ENCODE data around the gene FYN.

Gene FYN

GRCh38 chr6:111663692-111664564, 209.3 kb downstream of the FYN start:
- Histone ChIP-seq H3K9me3 (ENCODE audit: insufficient read depth, low read length) (no peaks in the 10 kb centered on the region), H3K4me2 (ENCODE audit: low read depth, low read length, poor library complexity, severe bottlenecking) (no peak overlapping the region), H3K36me3 (ENCODE audit: low read length) (no peaks in the 10 kb centered on the region), H4K20me1 (ENCODE audit: low read depth, low read length) (no peaks in the 10 kb centered on the region), H2AFZ (ENCODE audit: low read depth, low read length, severe bottlenecking) (no peak overlapping the region), H3K9me2 (replicated peaks; ENCODE audit: insufficient read depth, low read length) (no peaks in the 10 kb centered on the region), H3K9ac (ENCODE audit: low read length) (no peak overlapping the region), H3K27me3 (ENCODE audit: low read length) (no peaks in the 10 kb centered on the region), H3K27ac (ENCODE audit: low read depth, low read length) (no peak overlapping the region), H3K4me3 (ENCODE audit: insufficient read depth, low read length, poor library complexity, severe bottlenecking) (no peak overlapping the region), H3K79me2 (ENCODE audit: insufficient read depth, low read length) (no peaks in the 10 kb centered on the region), H3F3A (ENCODE audit: insufficient read depth) (no peaks in the 10 kb centered on the region)
- TF ChIP-seq EZH2phosphoT487 (conservative IDR thresholded peaks at IDR 0.05; ENCODE audit: low read length) (no peak), CTCF (IDR thresholded peaks at IDR 0.05; ENCODE audit: insufficient read depth, low read length, poor library complexity, severe bottlenecking) (no peak)

- Histone ChIP-seq H2AFZ (ENCODE audit: low read depth, low read length, severe bottlenecking) (no peak overlapping the region), H3K4me3 (ENCODE audit: insufficient read depth, low read length, poor library complexity, severe bottlenecking) (no peak overlapping the region), H3K27me3 (ENCODE audit: low read length) (no peaks in the 10 kb centered on the region), H4K20me1 (ENCODE audit: low read depth, low read length) (no peaks in the 10 kb centered on the region), H3K9me2 (replicated peaks; ENCODE audit: insufficient read depth, low read length) (no peaks in the 10 kb centered on the region), H3K9ac (ENCODE audit: low read length) (no peak overlapping the region), H3K36me3 (ENCODE audit: low read length) (no peaks in the 10 kb centered on the region), H3K79me2 (ENCODE audit: insufficient read depth, low read length) (no peaks in the 10 kb centered on the region), H3K4me2 (ENCODE audit: low read depth, low read length, poor library complexity, severe bottlenecking) (no peak overlapping the region), H3K27ac (ENCODE audit: low read depth, low read length) (no peak overlapping the region), H3F3A (ENCODE audit: insufficient read depth) (no peaks in the 10 kb centered on the region), H3K9me3 (ENCODE audit: insufficient read depth, low read length) (no peaks in the 10 kb centered on the region)
- no peak for TF ChIP-seq EZH2phosphoT487 (conservative IDR thresholded peaks at IDR 0.05; ENCODE audit: low read length)
- TF ChIP-seq CTCF (IDR thresholded peaks at IDR 0.05; ENCODE audit: insufficient read depth, low read length, poor library complexity, severe bottlenecking): no peak
Measured at GRCh38 chr6:111662794-111663593, 210.3 kb downstream of the FYN start.

- no peaks in the 10 kb centered on the region for H3K36me3 ChIP-seq (ENCODE audit: low read length)
- H4K20me1 ChIP-seq (ENCODE audit: low read depth, low read length): no peaks in the 10 kb centered on the region
- no peak overlapping the region for H3K9ac ChIP-seq (ENCODE audit: low read length)
- no peaks in the 10 kb centered on the region for H3K9me2 ChIP-seq (replicated peaks; ENCODE audit: insufficient read depth, low read length)
- H3K9me3 ChIP-seq (ENCODE audit: insufficient read depth, low read length): no peaks in the 10 kb centered on the region
- no peaks in the 10 kb centered on the region for H3K79me2 ChIP-seq (ENCODE audit: insufficient read depth, low read length)
- no peak overlapping the region for H3K4me3 ChIP-seq (ENCODE audit: insufficient read depth, low read length, poor library complexity, severe bottlenecking)
- H3K4me2 ChIP-seq (ENCODE audit: low read depth, low read length, poor library complexity, severe bottlenecking): no peak overlapping the region
- no peak for TF ChIP-seq CTCF (IDR thresholded peaks at IDR 0.05; ENCODE audit: insufficient read depth, low read length, poor library complexity, severe bottlenecking)
- TF ChIP-seq EZH2phosphoT487 (conservative IDR thresholded peaks at IDR 0.05; ENCODE audit: low read length): no peak
- H3F3A ChIP-seq (ENCODE audit: insufficient read depth): no peaks in the 10 kb centered on the region
- H3K27ac ChIP-seq (ENCODE audit: low read depth, low read length): no peak overlapping the region
- H3K27me3 ChIP-seq (ENCODE audit: low read length): no peaks in the 10 kb centered on the region
- H2AFZ ChIP-seq (ENCODE audit: low read depth, low read length, severe bottlenecking): no peak overlapping the region
Measured at GRCh38 chr6:111662072-111662793, 211.0 kb downstream of the FYN start.

Data from SU-DHL-6 (cell line).